GM23338 (cell line): Measurements from ENCODE around the gene TRIAP1.

Source experiments
- CREB1 ChIP-seq: fragments of 250-450 bp; sonication (Bioruptor Pico); IDR thresholded peaks from 2 replicates; pipeline ENCODE4 v1.5.0; 2020; ENCODE audit warnings: low read depth, mild to moderate bottlenecking, moderate library complexity
- CTCF ChIP-seq, 2 experiments: fragments of 200-600 bp in 1 of 2; sonication (generic) in 1 of 2; conservative IDR thresholded peaks; 2 replicates each; pipeline versions ENCODE4 v1.5.1 to v1.6.1; 2016 to 2017; ENCODE audit warnings: antibody characterized with exemption in 2 of 2, low read depth in 2 of 2, mild to moderate bottlenecking in 2 of 2, moderate library complexity in 1 of 2
- EZH2 ChIP-seq: fragments of 200-600 bp; sonication (generic); IDR thresholded peaks from one replicate; pipeline ENCODE4 v1.8.0; 2017; ENCODE audit warnings: antibody characterized with exemption, mild to moderate bottlenecking, low read depth; ENCODE audit not compliant: unreplicated experiment
- EZH2phosphoT487 ChIP-seq: fragments of 200-600 bp; sonication (generic); IDR thresholded peaks from one replicate; pipeline ENCODE4 v1.8.1; 2018; ENCODE audit warnings: antibody characterized with exemption; ENCODE audit not compliant: unreplicated experiment
- JUNB ChIP-seq: IDR thresholded peaks from one replicate; pipeline ENCODE4 v1.6.1; 2016; ENCODE audit warnings: antibody characterized with exemption; ENCODE audit not compliant: unreplicated experiment
- NANOG ChIP-seq: IDR thresholded peaks from 2 replicates; pipeline ENCODE4 v1.6.1; 2016; ENCODE audit warnings: antibody characterized with exemption, borderline replicate concordance
- POLR2AphosphoS5 ChIP-seq: IDR thresholded peaks from 2 replicates; pipeline ENCODE4 v1.6.1; 2016; ENCODE audit warnings: antibody characterized with exemption, low read depth
- STAT1 ChIP-seq: IDR thresholded peaks from one replicate; pipeline ENCODE4 v1.6.1; 2016; ENCODE audit warnings: antibody characterized with exemption; ENCODE audit not compliant: unreplicated experiment
- TF ChIP-seq, protein P1 (sequence below): IDR thresholded peaks from 2 replicates; pipeline ENCODE4 v1.6.1; 2016; ENCODE audit warnings: antibody characterized with exemption
- TF ChIP-seq, protein P2 (sequence below): IDR thresholded peaks from one replicate; pipeline ENCODE4 v1.6.1; 2018; ENCODE audit warnings: antibody characterized with exemption; ENCODE audit not compliant: unreplicated experiment
- TF ChIP-seq, protein P3 (sequence below): fragments of 250-450 bp; sonication (Bioruptor Pico); IDR thresholded peaks from 2 replicates; pipeline ENCODE4 v1.5.0; 2020; ENCODE audit warnings: mild to moderate bottlenecking, moderate library complexity

GRCh38 chr12:120425797-120426196 is 20.4 kb downstream of the TRIAP1 start:
- TF ChIP-seq CTCF (conservative IDR thresholded peaks at IDR 0.05; ENCODE audit: low read depth in 2 of 2): no peak
- TF ChIP-seq, protein P1, sequence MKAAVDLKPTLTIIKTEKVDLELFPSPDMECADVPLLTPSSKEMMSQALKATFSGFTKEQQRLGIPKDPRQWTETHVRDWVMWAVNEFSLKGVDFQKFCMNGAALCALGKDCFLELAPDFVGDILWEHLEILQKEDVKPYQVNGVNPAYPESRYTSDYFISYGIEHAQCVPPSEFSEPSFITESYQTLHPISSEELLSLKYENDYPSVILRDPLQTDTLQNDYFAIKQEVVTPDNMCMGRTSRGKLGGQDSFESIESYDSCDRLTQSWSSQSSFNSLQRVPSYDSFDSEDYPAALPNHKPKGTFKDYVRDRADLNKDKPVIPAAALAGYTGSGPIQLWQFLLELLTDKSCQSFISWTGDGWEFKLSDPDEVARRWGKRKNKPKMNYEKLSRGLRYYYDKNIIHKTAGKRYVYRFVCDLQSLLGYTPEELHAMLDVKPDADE: no peak
- no peak for TF ChIP-seq POLR2AphosphoS5
- TF ChIP-seq STAT1: no peak
- no peak for TF ChIP-seq JUNB
- no peak for TF ChIP-seq CREB1 (CRISPR knock-in tag)
- TF ChIP-seq EZH2: no peak
- TF ChIP-seq NANOG: no peak
- TF ChIP-seq, protein P2, sequence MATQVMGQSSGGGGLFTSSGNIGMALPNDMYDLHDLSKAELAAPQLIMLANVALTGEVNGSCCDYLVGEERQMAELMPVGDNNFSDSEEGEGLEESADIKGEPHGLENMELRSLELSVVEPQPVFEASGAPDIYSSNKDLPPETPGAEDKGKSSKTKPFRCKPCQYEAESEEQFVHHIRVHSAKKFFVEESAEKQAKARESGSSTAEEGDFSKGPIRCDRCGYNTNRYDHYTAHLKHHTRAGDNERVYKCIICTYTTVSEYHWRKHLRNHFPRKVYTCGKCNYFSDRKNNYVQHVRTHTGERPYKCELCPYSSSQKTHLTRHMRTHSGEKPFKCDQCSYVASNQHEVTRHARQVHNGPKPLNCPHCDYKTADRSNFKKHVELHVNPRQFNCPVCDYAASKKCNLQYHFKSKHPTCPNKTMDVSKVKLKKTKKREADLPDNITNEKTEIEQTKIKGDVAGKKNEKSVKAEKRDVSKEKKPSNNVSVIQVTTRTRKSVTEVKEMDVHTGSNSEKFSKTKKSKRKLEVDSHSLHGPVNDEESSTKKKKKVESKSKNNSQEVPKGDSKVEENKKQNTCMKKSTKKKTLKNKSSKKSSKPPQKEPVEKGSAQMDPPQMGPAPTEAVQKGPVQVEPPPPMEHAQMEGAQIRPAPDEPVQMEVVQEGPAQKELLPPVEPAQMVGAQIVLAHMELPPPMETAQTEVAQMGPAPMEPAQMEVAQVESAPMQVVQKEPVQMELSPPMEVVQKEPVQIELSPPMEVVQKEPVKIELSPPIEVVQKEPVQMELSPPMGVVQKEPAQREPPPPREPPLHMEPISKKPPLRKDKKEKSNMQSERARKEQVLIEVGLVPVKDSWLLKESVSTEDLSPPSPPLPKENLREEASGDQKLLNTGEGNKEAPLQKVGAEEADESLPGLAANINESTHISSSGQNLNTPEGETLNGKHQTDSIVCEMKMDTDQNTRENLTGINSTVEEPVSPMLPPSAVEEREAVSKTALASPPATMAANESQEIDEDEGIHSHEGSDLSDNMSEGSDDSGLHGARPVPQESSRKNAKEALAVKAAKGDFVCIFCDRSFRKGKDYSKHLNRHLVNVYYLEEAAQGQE: no peak
- TF ChIP-seq EZH2phosphoT487: no peak
- TF ChIP-seq, protein P3, sequence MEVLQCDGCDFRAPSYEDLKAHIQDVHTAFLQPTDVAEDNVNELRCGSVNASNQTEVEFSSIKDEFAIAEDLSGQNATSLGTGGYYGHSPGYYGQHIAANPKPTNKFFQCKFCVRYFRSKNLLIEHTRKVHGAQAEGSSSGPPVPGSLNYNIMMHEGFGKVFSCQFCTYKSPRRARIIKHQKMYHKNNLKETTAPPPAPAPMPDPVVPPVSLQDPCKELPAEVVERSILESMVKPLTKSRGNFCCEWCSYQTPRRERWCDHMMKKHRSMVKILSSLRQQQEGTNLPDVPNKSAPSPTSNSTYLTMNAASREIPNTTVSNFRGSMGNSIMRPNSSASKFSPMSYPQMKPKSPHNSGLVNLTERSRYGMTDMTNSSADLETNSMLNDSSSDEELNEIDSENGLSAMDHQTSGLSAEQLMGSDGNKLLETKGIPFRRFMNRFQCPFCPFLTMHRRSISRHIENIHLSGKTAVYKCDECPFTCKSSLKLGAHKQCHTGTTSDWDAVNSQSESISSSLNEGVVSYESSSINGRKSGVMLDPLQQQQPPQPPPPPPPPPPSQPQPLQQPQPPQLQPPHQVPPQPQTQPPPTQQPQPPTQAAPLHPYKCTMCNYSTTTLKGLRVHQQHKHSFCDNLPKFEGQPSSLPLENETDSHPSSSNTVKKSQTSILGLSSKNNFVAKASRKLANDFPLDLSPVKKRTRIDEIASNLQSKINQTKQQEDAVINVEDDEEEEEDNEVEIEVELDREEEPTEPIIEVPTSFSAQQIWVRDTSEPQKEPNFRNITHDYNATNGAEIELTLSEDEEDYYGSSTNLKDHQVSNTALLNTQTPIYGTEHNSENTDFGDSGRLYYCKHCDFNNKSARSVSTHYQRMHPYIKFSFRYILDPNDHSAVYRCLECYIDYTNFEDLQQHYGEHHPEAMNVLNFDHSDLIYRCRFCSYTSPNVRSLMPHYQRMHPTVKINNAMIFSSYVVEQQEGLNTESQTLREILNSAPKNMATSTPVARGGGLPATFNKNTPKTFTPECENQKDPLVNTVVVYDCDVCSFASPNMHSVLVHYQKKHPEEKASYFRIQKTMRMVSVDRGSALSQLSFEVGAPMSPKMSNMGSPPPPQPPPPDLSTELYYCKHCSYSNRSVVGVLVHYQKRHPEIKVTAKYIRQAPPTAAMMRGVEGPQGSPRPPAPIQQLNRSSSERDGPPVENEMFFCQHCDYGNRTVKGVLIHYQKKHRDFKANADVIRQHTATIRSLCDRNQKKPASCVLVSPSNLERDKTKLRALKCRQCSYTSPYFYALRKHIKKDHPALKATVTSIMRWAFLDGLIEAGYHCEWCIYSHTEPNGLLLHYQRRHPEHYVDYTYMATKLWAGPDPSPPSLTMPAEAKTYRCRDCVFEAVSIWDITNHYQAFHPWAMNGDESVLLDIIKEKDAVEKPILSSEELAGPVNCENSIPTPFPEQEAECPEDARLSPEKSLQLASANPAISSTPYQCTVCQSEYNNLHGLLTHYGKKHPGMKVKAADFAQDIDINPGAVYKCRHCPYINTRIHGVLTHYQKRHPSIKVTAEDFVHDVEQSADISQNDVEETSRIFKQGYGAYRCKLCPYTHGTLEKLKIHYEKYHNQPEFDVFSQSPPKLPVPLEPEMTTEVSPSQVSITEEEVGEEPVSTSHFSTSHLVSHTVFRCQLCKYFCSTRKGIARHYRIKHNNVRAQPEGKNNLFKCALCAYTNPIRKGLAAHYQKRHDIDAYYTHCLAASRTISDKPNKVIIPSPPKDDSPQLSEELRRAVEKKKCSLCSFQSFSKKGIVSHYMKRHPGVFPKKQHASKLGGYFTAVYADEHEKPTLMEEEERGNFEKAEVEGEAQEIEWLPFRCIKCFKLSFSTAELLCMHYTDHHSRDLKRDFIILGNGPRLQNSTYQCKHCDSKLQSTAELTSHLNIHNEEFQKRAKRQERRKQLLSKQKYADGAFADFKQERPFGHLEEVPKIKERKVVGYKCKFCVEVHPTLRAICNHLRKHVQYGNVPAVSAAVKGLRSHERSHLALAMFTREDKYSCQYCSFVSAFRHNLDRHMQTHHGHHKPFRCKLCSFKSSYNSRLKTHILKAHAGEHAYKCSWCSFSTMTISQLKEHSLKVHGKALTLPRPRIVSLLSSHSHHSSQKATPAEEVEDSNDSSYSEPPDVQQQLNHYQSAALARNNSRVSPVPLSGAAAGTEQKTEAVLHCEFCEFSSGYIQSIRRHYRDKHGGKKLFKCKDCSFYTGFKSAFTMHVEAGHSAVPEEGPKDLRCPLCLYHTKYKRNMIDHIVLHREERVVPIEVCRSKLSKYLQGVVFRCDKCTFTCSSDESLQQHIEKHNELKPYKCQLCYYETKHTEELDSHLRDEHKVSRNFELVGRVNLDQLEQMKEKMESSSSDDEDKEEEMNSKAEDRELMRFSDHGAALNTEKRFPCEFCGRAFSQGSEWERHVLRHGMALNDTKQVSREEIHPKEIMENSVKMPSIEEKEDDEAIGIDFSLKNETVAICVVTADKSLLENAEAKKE (CRISPR knock-in tag): no peak
